Lower lobe of right lung (tissue), 2 donors: ENCODE measurements around the gene TMEM220. TPM values are rescaled to one million over a fixed set of nuclear protein-coding genes. Genes with fewer than 3 reads are reported as not detected.
A peak's percentile ranks its signal among the peaks of the same experiment; 100 is the strongest.

Experiments
- ATAC-seq, 2 donors: fragments of 200-7000 bp; cut with Tn5 transposase; one replicate each; pipeline ENCODE4 v1.9.1; 2020 to 2022; ENCODE audit warnings: mild to moderate bottlenecking in 2 of 2, moderate library complexity in 2 of 2
- DNase-seq: peaks from one replicate; pipeline ENCODE4 v3.0.0-alpha.2; 2020
- H3K27ac ChIP-seq: fragments of 200-600 bp; one replicate; pipeline ENCODE4 v1.8.0; 2022
- H3K27me3 ChIP-seq: fragments of 200-600 bp; one replicate; pipeline ENCODE4 v1.8.0; 2022; ENCODE audit warnings: low read depth
- H3K36me3 ChIP-seq: fragments of 200-600 bp; one replicate; pipeline ENCODE4 v1.8.0; 2022; ENCODE audit warnings: mild to moderate bottlenecking
- H3K4me1 ChIP-seq: fragments of 200-600 bp; one replicate; pipeline ENCODE4 v1.8.0; 2022
- H3K4me3 ChIP-seq: fragments of 200-600 bp; one replicate; pipeline ENCODE4 v1.8.0; 2022; ENCODE audit warnings: mild to moderate bottlenecking
- H3K9me3 ChIP-seq: fragments of 200-600 bp; one replicate; pipeline ENCODE4 v1.8.0; 2022
- CTCF ChIP-seq: fragments of 200-600 bp; IDR thresholded peaks from one replicate; pipeline ENCODE4 v1.8.0; 2022; ENCODE audit warnings: antibody characterized with exemption, mild to moderate bottlenecking
- intact Hi-C: fragments of 100-400 bp; cut with DNase I; formaldehyde crosslinking; loops from one replicate; pipeline ENCODE4 v1.11.0; 2022
- total RNA-seq: library from RNA; stranded (reverse); fragmentation: NEBNext Ultra II Directional; extraction: Animal tissue kit (Norgen Biotek cat#: 25700); gene quantifications from one replicate; pipeline ENCODE4 v1.2.1, GENCODE V29; 2021
- donor health status: DM: no; HTN: yes; CAD: no; lungs with severe emphysema.

Gene TMEM220
- total RNA-seq, 1 donor from 2014 or later, result 10.8 TPM

- H3K4me1 ChIP-seq, result no peaks in the 10 kb centered on the region
- no peak for DNase-seq
- H3K27ac ChIP-seq, result no peak overlapping the region
- TF ChIP-seq CTCF, result no peak
- no peak for ATAC-seq
- no peaks in the 10 kb centered on the region for H3K9me3 ChIP-seq
- intact Hi-C loops, result no loop called here
- no peaks in the 10 kb centered on the region for H3K27me3 ChIP-seq
- no peak overlapping the region for H3K4me3 ChIP-seq
- H3K36me3 ChIP-seq, result no peaks in the 10 kb centered on the region
Observed at GRCh38 chr17:10757647-10758046, 27.8 kb upstream of the TMEM220 start.

GRCh38 chr17:10757067-10757466 is 27.2 kb upstream of the TMEM220 start:
- Histone ChIP-seq H3K27me3 (no peaks in the 10 kb centered on the region), H3K9me3 (no peaks in the 10 kb centered on the region), H3K27ac (no peak overlapping the region), H3K36me3 (no peaks in the 10 kb centered on the region), H3K4me3 (no peak overlapping the region), H3K4me1 (no peaks in the 10 kb centered on the region)
- ATAC-seq (peak in 1 of 2 donors; percentile 11), DNase-seq (no peak)
- intact Hi-C loops, result no loop called here
- no peak for TF ChIP-seq CTCF

- Histone ChIP-seq H3K4me3 (no peak overlapping the region), H3K4me1 (no peaks in the 10 kb centered on the region), H3K36me3 (no peaks in the 10 kb centered on the region), H3K27me3 (no peaks in the 10 kb centered on the region), H3K27ac (no peak overlapping the region), H3K9me3 (no peaks in the 10 kb centered on the region)
- intact Hi-C loops, result no loop called here
- DNase-seq (no peak), ATAC-seq (no peak)
- TF ChIP-seq CTCF, result no peak
Observed at GRCh38 chr17:10756619-10757018, 26.8 kb upstream of the TMEM220 start.

- H3K4me3 ChIP-seq, result no peak overlapping the region
- H3K9me3 ChIP-seq, result no peaks in the 10 kb centered on the region
- DNase-seq (no peak), ATAC-seq (no peak)
- H3K27ac ChIP-seq, result no peak overlapping the region
- H3K4me1 ChIP-seq, result no peaks in the 10 kb centered on the region
- intact Hi-C loops, result no loop called here
- H3K27me3 ChIP-seq, result no peaks in the 10 kb centered on the region
- no peak for TF ChIP-seq CTCF
- H3K36me3 ChIP-seq, result no peaks in the 10 kb centered on the region
Observed at GRCh38 chr17:10756185-10756584, 26.4 kb upstream of the TMEM220 start.

- Histone ChIP-seq H3K4me3 (no peak overlapping the region), H3K9me3 (no peaks in the 10 kb centered on the region), H3K36me3 (no peaks in the 10 kb centered on the region), H3K4me1 (no peaks in the 10 kb centered on the region), H3K27me3 (no peaks in the 10 kb centered on the region), H3K27ac (no peak overlapping the region)
- intact Hi-C loops, result no loop called here
- no peak for TF ChIP-seq CTCF
- ATAC-seq, result no peak
- DNase-seq, result no peak
Observed at GRCh38 chr17:10755592-10756127, 25.8 kb upstream of the TMEM220 start.
